GM18861 (cell line): ENCODE measurements around the gene AXIN1.
"Not testable (repeated sequence)": the region's sequence is repeated elsewhere in the genome, so short reads cannot be mapped to it uniquely, and the experiment has no call there.

Source experiments
- ATAC-seq: cut with Tn5 transposase; IDR thresholded peaks from one replicate; pipeline ENCODE4 v1.9.1; 2021; ENCODE audit not compliant: unreplicated experiment

The AXIN1 gene

GRCh38 chr16:267562-267961 lies 85.0 kb downstream of the AXIN1 start:
- ATAC-seq = not testable (repeated sequence)

GRCh38 chr16:266258-267164 lies 86.0 kb downstream of the AXIN1 start:
- ATAC-seq = no peak

- no peak for ATAC-seq
These were observed 86.8 kb downstream of the AXIN1 start for GRCh38 chr16:265711-266110.

- ATAC-seq = no peak
These were observed 87.5 kb downstream of the AXIN1 start for GRCh38 chr16:265002-265529.

GRCh38 chr16:264440-264951 lies 88.0 kb downstream of the AXIN1 start:
- no peak for ATAC-seq

- no peak for ATAC-seq
These were observed 88.6 kb downstream of the AXIN1 start for GRCh38 chr16:263944-264343.

GRCh38 chr16:263182-263774 lies 89.2 kb downstream of the AXIN1 start:
- no peak for ATAC-seq

- no peak for ATAC-seq
These were observed 90.3 kb downstream of the AXIN1 start for GRCh38 chr16:262121-262745.

- no peak for ATAC-seq
These were observed 91.4 kb downstream of the AXIN1 start for GRCh38 chr16:261031-261691.

- ATAC-seq = no peak
These were observed 92.2 kb downstream of the AXIN1 start for GRCh38 chr16:260326-260725.

- ATAC-seq = no peak
These were observed 92.7 kb downstream of the AXIN1 start for GRCh38 chr16:259814-260253.

GRCh38 chr16:259226-259625 lies 93.3 kb downstream of the AXIN1 start:
- ATAC-seq = no peak

- ATAC-seq = not testable (repeated sequence)
These were observed 94.4 kb downstream of the AXIN1 start for GRCh38 chr16:258091-258490.

GRCh38 chr16:255183-255582 lies 97.3 kb downstream of the AXIN1 start:
- ATAC-seq = no peak

GRCh38 chr16:254461-254860 lies 98.1 kb downstream of the AXIN1 start:
- no peak for ATAC-seq

GRCh38 chr16:253833-254232 lies 98.7 kb downstream of the AXIN1 start:
- ATAC-seq = no peak

- ATAC-seq = no peak
These were observed 99.9 kb downstream of the AXIN1 start for GRCh38 chr16:252366-253337.

- ATAC-seq = no peak
These were observed 103.1 kb downstream of the AXIN1 start for GRCh38 chr16:249431-249830.

- ATAC-seq = no peak
These were observed 105.5 kb downstream of the AXIN1 start for GRCh38 chr16:247027-247426.

GRCh38 chr16:245105-245504 lies 107.4 kb downstream of the AXIN1 start:
- no peak for ATAC-seq
